ENCODE measurements around the gene CTBP2.

Gene CTBP2

GRCh38 chr10:125159932-125160855 lies at the start of gene CTBP2:
CTBP2 (minus strand) TSS chr10:125160563.
- DNase-seq, result peak; percentile 85

- no peak for DNase-seq
Observed at GRCh38 chr10:125209591-125210355, 49.4 kb upstream of the CTBP2 start.

- DNase-seq, result no peak
Observed at GRCh38 chr10:125208854-125209565, 48.6 kb upstream of the CTBP2 start.

GRCh38 chr10:125206623-125207022 lies 46.3 kb upstream of the CTBP2 start:
- no peak for DNase-seq

- DNase-seq, result no peak
Observed at GRCh38 chr10:125205431-125205830, 45.1 kb upstream of the CTBP2 start.

- no peak for DNase-seq
Observed at GRCh38 chr10:125204400-125204799, 44.0 kb upstream of the CTBP2 start.

GRCh38 chr10:125203186-125203800 lies 42.9 kb upstream of the CTBP2 start:
- DNase-seq, result no peak

DNA sequence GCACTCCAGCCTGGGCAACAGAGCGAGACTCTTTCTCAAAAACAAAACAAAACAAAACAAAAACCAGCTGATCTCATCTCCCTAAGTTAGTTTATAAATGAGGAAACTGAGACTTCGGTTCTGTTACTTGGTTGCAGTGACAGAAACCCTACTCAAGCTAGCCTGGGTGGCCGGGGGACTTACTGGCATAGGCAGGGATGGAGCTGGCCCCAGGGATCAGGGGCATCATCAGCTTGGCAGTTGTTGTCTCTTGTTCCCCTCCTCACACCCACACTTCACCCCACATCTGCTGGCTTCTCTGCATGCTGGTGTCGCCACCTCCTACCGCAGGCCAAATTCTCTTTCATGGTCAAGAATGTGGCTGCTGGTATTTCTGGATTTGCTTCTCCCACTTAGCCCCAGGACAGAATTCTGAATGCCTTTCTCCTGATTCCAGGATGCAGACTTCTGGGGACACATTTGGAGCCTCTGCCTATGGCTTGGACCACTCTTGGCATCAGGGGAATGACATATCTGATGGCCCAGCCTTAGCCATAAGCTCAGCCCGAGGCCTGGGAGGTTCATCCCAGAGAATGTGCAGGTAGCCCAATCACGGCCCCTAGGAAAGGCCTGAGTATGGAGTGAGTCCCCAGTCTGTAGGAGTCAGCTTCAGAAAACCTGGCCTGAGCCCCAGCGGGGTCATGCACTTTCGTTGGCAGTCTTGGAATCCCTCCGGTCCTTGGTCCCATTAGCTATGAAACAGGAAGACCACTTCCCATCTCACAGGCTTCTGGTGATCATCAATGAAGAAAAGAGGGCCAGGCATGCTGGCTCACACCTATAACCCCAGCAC lies 41.6 kb upstream of the CTBP2 start:
- DNase-seq, result no peak

DNA sequence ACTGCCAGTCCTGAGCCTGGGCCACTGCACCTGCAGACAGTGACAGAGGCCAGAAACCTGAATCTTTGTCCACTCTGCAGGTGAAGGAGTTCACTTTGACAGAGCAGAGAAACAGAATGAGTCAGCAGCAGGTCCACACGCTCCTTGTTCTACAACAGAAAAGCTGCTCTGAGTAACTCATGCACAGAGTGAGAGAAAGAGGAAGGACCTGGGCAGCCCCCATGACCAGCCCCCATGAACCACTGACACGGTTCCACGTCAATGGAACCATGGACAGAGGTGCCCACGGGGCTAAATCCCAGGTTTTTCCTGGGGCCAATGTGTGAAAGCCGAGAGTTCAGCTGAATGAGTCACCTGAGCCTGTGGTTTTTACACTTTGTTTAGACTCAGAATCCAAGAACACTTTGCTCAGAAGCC lies 40.8 kb upstream of the CTBP2 start:
- DNase-seq, result no peak

- no peak for DNase-seq
Observed at GRCh38 chr10:125200396-125200795, 40.0 kb upstream of the CTBP2 start.

- no peak for DNase-seq
Observed at GRCh38 chr10:125199270-125199669, 38.9 kb upstream of the CTBP2 start.

GRCh38 chr10:125194814-125195213 lies 34.5 kb upstream of the CTBP2 start:
- DNase-seq, result no peak

- no peak for DNase-seq
Observed at GRCh38 chr10:125193306-125193877, 33.0 kb upstream of the CTBP2 start.

DNA sequence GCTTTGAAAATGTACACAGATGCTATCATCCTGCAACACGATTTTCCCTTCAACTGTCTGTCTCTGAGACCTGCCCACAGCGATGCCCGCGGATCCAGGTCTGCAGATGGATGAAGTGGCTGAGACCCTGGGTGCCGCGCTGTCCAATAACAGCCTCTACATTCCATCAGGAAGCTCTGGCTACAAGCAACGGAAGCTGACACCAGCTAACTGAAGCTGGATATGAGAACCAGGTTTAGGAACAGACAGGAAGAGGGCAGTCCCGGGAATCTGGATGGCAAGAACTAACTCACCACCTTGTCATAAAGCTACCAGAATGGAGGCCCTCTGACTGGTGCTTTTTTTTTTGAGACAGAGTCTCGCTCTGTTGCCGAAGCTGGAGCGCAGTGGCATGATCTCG lies 32.3 kb upstream of the CTBP2 start:
- no peak for DNase-seq

DNA sequence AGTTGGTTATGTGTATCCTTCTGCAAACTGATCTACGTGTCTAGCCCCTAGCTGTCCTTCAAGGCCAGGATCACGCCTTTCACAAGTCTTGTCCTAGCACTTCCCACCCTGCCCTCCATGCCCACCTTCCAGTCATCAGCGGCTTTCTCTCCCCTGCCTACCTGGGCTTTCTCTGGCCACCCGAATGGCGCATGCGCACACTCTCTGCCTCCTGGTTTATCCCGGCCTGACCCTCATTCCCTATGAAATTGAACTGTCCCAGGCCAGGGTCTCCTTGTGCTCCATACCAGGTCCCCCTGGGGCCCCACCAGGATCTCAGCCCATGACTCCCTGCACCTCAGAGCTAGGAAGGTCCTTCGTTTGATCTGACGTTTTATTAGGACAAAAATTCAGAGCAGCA lies 31.6 kb upstream of the CTBP2 start:
- DNase-seq, result no peak

DNA sequence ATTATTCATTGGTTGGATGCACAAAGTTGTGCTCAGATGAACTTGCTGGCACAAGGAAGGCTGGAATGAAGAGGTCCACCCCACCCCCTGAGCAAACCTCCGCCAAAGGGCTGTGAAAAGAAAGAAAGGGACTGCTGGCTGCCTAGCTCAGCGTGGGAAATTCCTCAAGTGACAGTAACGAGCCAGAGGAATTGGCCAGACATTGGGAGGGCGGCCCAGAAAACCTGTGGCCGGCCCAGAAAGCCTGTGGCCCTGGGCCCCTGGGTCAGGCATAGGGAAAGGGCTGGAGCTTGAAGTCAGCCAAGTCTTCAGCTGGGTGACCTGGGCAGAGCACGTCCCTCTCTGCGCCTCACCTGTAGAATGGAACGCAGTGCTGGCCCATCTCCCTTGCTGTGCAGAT lies 30.6 kb upstream of the CTBP2 start:
- no peak for DNase-seq

DNA sequence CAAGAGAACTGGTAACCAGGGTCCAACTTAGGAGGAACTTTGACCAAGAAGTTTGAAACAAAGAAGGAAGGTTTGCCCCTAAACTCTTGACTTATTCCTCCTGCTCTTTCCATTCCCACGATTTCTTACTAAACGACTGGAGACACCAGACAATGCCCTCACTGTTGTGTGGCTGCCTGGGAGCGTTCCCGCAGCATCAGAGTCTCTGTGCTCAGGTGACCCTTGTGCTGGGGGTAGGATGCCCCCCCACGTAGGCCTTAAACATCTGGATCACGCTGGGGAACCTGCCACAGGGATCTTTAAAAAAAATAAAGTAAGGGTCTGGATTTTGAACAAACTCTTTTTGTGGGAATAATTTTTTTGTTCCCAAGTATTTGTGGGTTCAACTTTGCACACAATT lies 30.1 kb upstream of the CTBP2 start:
- no peak for DNase-seq

GRCh38 chr10:125189162-125189561 lies 28.8 kb upstream of the CTBP2 start:
- no peak for DNase-seq

DNA sequence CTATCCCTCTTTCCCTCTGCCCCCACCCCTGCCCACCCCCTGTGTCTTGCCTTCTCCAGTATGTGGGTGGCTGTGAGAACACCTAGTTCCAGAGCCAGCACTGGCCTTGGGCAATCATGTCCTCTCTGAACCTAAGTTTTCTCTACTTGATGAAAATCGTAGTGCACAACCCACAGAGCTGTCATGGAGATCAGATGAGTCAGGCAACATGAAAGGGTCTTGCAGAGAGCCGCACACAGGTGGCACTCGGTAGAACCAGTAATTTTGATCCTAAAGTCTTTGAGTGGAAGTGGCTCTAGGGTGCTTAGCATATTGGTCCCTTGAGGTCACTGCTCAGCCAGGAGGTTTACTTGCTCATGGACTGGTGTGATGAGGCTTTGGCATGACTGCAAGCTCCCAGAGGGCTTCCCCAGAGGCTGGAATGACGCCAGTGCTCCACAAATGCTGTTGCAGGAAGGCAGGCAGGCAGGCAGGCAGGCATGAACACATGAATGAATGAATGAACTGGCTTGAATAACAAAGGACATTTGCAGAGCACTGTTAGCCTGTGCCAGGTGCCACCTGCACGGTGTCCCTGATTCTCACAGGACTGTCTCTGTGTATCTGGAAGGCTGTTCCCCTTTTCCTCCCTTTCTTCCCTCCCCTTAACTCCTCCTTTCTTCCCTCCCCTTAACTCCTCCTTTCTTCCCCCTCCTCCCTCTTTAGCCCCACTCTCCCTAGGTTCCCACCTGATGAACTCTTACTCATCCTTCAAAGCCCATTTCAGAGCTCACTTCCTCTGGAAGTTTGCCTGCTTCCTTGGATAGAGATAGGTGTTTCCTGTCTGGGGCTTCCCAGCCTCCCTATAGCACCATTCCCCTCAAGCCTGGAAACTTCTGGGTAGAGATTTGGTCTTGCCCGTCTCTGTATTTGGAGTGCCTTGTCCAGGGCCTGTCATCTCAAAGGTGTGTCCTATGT lies 27.2 kb upstream of the CTBP2 start:
- DNase-seq, result no peak

DNA sequence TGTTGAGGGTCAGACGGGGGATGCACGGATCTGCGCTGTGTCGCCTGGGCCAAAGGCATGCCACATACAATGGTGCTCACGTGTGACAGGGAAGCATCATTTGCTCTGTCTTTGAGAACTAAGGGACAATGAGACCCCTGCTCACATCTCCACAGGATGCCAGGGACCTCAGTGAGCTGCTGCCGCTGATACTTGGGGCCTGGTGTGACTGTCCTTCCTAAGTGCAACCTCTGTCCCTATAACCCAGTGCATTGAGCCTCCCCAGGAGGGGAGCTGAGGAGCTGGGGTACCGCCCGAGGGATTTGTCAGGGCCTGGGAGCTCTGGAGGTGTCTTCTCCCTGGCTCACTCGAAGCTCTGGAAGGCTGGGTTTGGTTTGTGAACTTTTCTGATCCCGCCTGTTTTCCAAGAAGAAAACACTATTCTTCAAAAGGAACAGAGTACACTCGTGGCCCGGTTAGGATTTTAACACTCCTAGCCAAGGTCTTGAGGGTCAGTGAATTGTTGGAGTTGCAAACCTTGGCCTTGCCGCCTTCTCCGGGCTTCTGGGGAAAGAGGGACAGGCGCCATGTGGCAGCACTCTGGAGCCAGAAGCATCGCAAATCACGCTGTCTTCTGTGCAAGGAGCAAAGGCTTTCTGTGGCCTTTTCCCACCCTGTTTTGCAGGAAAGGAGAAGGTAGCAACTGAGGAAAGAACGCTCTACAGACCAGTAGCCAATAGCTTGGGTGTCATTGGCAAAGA lies 26.2 kb upstream of the CTBP2 start:
- DNase-seq, result no peak

Measured in NCI-H69 (cell line).